Measurements from ENCODE around the gene SLC35E1. TPM values are rescaled to one million over a fixed set of nuclear protein-coding genes. Genes with fewer than 3 reads are reported as not detected.
A peak's percentile ranks its signal among the peaks of the same experiment; 100 is the strongest.

The SLC35E1 gene
- total and polyA plus RNA-seq, 2 of the 13 experiments (the other 11 are each of a cell fraction or from before 2014, with no cell fraction given): 21.2 to 46.5 TPM

DNA sequence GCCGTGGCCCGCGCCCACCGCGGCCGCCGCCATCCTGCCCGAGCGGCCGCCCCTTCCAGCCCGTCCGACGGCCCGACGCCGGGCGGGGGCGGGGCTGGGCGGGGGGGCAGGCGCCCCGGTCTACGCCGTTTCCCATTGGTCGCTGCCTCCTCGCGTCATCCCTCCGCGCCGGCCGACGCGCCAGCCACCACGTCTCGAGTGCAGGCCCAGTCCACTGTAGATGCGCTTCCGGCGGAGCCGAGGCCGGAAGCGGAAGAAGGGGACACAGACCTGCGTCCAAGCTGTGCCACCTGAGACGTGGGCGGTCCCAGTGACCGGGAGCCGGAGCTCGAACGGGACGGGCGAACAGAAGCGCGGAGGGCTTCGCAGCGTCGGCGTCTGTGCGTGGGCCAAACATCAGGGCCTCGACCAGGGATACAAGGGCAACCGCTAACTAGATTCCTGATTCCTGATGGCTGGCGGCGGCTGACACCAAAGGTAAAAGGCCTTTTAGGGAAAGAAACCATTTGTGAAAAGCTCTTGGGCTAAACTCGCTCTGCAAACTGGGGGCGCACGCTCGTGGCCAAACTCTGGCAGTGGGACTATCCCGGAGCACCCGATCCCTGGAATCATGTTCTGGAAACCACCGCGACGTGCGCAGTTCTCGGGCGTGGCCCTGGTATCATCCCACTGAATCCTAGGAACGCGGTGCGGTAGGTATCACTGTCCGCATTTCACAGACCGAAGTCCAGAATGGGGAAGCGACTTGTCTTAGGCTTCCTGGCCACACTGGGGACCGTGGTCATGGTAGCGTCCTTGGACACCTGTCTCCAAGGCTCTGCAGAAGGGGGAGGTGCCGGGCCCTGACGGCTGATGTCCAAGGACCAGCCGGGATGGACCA, at the start of gene SLC35E1 (continued):
- TF ChIP-seq, protein P1, sequence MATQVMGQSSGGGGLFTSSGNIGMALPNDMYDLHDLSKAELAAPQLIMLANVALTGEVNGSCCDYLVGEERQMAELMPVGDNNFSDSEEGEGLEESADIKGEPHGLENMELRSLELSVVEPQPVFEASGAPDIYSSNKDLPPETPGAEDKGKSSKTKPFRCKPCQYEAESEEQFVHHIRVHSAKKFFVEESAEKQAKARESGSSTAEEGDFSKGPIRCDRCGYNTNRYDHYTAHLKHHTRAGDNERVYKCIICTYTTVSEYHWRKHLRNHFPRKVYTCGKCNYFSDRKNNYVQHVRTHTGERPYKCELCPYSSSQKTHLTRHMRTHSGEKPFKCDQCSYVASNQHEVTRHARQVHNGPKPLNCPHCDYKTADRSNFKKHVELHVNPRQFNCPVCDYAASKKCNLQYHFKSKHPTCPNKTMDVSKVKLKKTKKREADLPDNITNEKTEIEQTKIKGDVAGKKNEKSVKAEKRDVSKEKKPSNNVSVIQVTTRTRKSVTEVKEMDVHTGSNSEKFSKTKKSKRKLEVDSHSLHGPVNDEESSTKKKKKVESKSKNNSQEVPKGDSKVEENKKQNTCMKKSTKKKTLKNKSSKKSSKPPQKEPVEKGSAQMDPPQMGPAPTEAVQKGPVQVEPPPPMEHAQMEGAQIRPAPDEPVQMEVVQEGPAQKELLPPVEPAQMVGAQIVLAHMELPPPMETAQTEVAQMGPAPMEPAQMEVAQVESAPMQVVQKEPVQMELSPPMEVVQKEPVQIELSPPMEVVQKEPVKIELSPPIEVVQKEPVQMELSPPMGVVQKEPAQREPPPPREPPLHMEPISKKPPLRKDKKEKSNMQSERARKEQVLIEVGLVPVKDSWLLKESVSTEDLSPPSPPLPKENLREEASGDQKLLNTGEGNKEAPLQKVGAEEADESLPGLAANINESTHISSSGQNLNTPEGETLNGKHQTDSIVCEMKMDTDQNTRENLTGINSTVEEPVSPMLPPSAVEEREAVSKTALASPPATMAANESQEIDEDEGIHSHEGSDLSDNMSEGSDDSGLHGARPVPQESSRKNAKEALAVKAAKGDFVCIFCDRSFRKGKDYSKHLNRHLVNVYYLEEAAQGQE (IDR thresholded peaks at IDR 0.05; ENCODE audit: borderline replicate concordance in 1 of 2, low read depth in 1 of 2, low read length in 2 of 2): peak in 1 of 2 experiments; percentile 45; a peak in 1 of 4 replicates
- TF ChIP-seq RBM22 (optimal IDR thresholded peaks at IDR 0.05; ENCODE audit: low read length): no peak
- no peak for TF ChIP-seq ZNF615 (CRISPR knock-in tag; IDR thresholded peaks at IDR 0.05; ENCODE audit: borderline replicate concordance)
- TF ChIP-seq, protein P2, sequence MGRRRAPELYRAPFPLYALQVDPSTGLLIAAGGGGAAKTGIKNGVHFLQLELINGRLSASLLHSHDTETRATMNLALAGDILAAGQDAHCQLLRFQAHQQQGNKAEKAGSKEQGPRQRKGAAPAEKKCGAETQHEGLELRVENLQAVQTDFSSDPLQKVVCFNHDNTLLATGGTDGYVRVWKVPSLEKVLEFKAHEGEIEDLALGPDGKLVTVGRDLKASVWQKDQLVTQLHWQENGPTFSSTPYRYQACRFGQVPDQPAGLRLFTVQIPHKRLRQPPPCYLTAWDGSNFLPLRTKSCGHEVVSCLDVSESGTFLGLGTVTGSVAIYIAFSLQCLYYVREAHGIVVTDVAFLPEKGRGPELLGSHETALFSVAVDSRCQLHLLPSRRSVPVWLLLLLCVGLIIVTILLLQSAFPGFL (CRISPR knock-in tag; IDR thresholded peaks at IDR 0.05): no peak
- 0 out of 2 replicates have a peak, but pooled peaks have one; percentile 45 for TF ChIP-seq SMAD3 (CRISPR knock-in tag; IDR thresholded peaks at IDR 0.05)
- TF ChIP-seq ZNF30 (CRISPR knock-in tag; IDR thresholded peaks at IDR 0.05): no peak
- TF ChIP-seq ZNF484 (CRISPR knock-in tag; IDR thresholded peaks at IDR 0.05; ENCODE audit: borderline replicate concordance, low read depth): no peak
- no peak for TF ChIP-seq HOXA7 (CRISPR knock-in tag; IDR thresholded peaks at IDR 0.05)
- peak; percentile 15; the same call in 1 of the 2 replicates for TF ChIP-seq SIX1 (CRISPR knock-in tag; IDR thresholded peaks at IDR 0.05; ENCODE audit: borderline replicate concordance)
- TF ChIP-seq CEBPB (IDR thresholded peaks at IDR 0.05; ENCODE audit: borderline replicate concordance, low read depth, low read length): no peak
- TF ChIP-seq ZNF225 (CRISPR knock-in tag; IDR thresholded peaks at IDR 0.05): 0 out of 2 replicates have a peak, but pooled peaks have one; percentile 18
- peak; percentile 59 for TF ChIP-seq FOXK2 (IDR thresholded peaks at IDR 0.05)
- peak; percentile 89 for TF ChIP-seq POLR2G (IDR thresholded peaks at IDR 0.05; ENCODE audit: low read depth, low read length)
- no peak for TF ChIP-seq ZFYVE20 (CRISPR knock-in tag; IDR thresholded peaks at IDR 0.05; ENCODE audit: borderline replicate concordance, low read depth)
- TF ChIP-seq TOPORS (CRISPR knock-in tag; IDR thresholded peaks at IDR 0.05): no peak
- no peak for TF ChIP-seq GATA4 (IDR thresholded peaks at IDR 0.05; ENCODE audit: borderline replicate concordance, low read depth)
- TF ChIP-seq SRY (CRISPR knock-in tag; IDR thresholded peaks at IDR 0.05): 0 out of 2 replicates have a peak, but pooled peaks have one; percentile 15
- no peak for TF ChIP-seq ZFP1 (CRISPR knock-in tag; IDR thresholded peaks at IDR 0.05)
- no peak for TF ChIP-seq ZNF24 (IDR thresholded peaks at IDR 0.05)
- no peak for TF ChIP-seq PAX8 (CRISPR knock-in tag; IDR thresholded peaks at IDR 0.05; ENCODE audit: borderline replicate concordance)
- TF ChIP-seq KMT2B (CRISPR knock-in tag; IDR thresholded peaks at IDR 0.05): peak; percentile 89
- no peak for TF ChIP-seq SP140L (CRISPR knock-in tag; IDR thresholded peaks at IDR 0.05; ENCODE audit: borderline replicate concordance)
- no peak for TF ChIP-seq RBM39 (IDR thresholded peaks at IDR 0.05; ENCODE audit: low read depth, low read length, poor library complexity, severe bottlenecking)
- no peak for TF ChIP-seq ZNF343 (CRISPR knock-in tag; IDR thresholded peaks at IDR 0.05)
- TF ChIP-seq, protein P3, sequence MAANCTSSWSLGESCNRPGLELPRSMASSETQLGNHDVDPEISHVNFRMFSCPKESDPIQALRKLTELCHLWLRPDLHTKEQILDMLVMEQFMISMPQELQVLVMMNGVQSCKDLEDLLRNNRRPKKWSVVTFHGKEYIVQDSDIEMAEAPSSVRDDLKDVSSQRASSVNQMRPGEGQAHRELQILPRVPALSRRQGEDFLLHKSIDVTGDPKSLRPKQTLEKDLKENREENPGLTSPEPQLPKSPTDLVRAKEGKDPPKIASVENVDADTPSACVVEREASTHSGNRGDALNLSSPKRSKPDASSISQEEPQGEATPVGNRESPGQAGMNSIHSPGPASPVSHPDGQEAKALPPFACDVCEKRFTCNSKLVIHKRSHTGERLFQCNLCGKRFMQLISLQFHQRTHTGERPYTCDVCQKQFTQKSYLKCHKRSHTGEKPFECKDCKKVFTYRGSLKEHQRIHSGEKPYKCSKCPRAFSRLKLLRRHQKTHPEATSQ (CRISPR knock-in tag; IDR thresholded peaks at IDR 0.05; ENCODE audit: borderline replicate concordance): no peak

Data from HepG2 (cell line).